Spleen (tissue), 7 donors: ENCODE data around the gene KRTDAP.

Experiments
- CTCF ChIP-seq, 11 experiments: fragments of 200-600 bp in 7 of 11; fragments of 450-650 bp in 4 of 11; sonication (generic) in 4 of 11; IDR thresholded peaks in 8 of 11; conservative IDR thresholded peaks in 3 of 11; 1 replicate in 7 of 11; 2 replicates in 4 of 11; pipeline versions ENCODE4 v1.4.0 to v1.8.0; 2016 to 2021; ENCODE audit warnings: antibody characterized with exemption in 11 of 11, inconsistent platforms in 4 of 11, mild to moderate bottlenecking in 1 of 11
- POLR2A ChIP-seq, 3 donors: fragments of 450-650 bp; IDR thresholded peaks; one replicate each; pipeline ENCODE4 v1.5.1; 2017; ENCODE audit warnings: antibody characterized with exemption in 3 of 3, mild to moderate bottlenecking in 1 of 3
- donor health status: DM: no; HTN: no; CAD: no; lungs with moderate emphysema.
- donor health status: DM: no; HTN: no; CAD: no.
- donor health status: DM: no; HTN: no; CAD: no.

DNA sequence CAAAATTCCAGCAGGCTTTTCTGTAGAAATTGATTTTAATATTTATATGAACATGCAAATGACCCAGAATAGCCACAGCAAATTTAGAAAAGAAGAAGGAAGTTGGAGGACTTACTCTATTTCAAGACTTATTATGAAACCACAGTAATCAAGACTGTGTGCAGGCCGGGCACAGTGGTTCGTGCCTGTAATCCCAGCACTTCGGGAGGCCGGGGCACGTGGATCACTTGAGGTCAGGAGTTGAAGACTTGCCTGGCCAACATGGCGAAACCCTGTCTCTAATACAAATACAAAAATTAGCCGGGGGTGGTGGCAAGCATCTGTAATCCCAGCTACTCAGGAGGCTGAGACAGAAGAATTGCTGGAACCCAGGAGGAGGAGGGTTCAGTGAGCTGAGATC, 48.2 kb downstream of the KRTDAP start:
- no peak for TF ChIP-seq POLR2A (IDR thresholded peaks at IDR 0.05)
- TF ChIP-seq CTCF (IDR thresholded peaks at IDR 0.05 in 8 of 11, conservative IDR thresholded peaks at IDR 0.05 in 3 of 11): no peak
